ENCODE results near the gene TMEM158.
A peak's percentile ranks its signal among the peaks of the same experiment; 100 is the strongest.

Gene TMEM158

DNA sequence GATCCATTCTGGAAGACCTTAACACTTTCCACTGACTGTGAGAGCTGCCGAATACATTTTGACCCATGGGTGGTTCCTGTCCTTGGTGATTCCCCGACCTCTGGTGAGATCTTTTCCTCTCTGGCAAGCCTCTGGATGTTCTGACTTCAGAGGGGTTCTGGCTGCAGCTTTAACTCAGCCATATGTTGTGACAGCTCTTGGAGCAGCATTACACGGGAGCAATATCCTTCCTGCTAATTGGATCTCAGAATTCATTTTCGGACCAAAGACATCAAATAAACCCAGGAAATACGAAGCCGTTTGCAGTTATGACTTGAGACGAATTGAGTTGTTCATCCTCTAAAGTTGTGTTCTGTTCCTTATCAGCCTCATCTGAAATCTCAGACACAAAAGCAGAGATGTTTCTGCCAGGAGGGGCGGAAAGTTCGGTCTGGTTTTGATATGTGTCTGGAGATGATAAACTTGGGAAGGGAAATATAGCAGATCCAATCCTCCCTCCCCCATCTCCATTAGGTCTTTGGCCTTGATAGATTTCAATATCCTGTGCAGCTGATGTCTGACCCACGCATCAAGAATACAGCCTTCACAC is 10.0 kb downstream of the TMEM158 start:
- Histone ChIP-seq H2AK5ac (ENCODE audit: low read length) (no peak overlapping the region), H3K79me2 (ENCODE audit: control insufficient read depth, insufficient read depth, low read length, poor library complexity) (no peaks in the 10 kb centered on the region), H2BK12ac (ENCODE audit: low read length) (no peak overlapping the region), H4K8ac (ENCODE audit: low read depth, low read length) (no peak overlapping the region), H3K18ac (ENCODE audit: low read length) (no peak overlapping the region), H3K9ac (ENCODE audit: low read length) (no peak overlapping the region), H3K27me3 (ENCODE audit: insufficient read depth, low read length) (no peaks in the 10 kb centered on the region), H3K4me3 (ENCODE audit: low read depth, low read length) (no peak overlapping the region), H2AFZ (ENCODE audit: insufficient read depth, low read length, poor library complexity) (no peak overlapping the region), H3K36me3 (ENCODE audit: control insufficient read depth in 1 of 2, insufficient read depth in 2 of 2, low read length in 2 of 2) (no peaks in the 10 kb centered on the region), H3K27ac (ENCODE audit: low read depth, low read length) (no peak overlapping the region), H3K14ac (ENCODE audit: low read length) (no peak overlapping the region), H3K4ac (ENCODE audit: low read depth, low read length) (no peak overlapping the region), H2BK5ac (ENCODE audit: low read depth, low read length, poor library complexity) (no peak overlapping the region), H4K91ac (ENCODE audit: low read depth, low read length) (no peak overlapping the region), H3K23ac (ENCODE audit: low read length) (no peak overlapping the region), H3K79me1 (ENCODE audit: low read length) (no peaks in the 10 kb centered on the region), H3K4me1 (ENCODE audit: control insufficient read depth in 1 of 2, insufficient read depth in 2 of 2, low read length in 2 of 2) (peaks cover 18 to 24% of the 10 kb centered on the region in 2 experiments), H2BK120ac (ENCODE audit: insufficient read depth, low read length, poor library complexity) (no peak overlapping the region), H4K12ac (ENCODE audit: low read depth, low read length) (no peak overlapping the region), H3K4me2 (ENCODE audit: low read length) (no peak overlapping the region), H3K9me3 (ENCODE audit: insufficient read depth, low read depth, low read length) (no peaks in the 10 kb centered on the region)
- DNase-seq, result no peak
- no CpG with 5 or more reads among the region's 10 CpGs for WGBS (ENCODE audit: extremely low coverage, insufficient coverage, insufficient read length)

DNA sequence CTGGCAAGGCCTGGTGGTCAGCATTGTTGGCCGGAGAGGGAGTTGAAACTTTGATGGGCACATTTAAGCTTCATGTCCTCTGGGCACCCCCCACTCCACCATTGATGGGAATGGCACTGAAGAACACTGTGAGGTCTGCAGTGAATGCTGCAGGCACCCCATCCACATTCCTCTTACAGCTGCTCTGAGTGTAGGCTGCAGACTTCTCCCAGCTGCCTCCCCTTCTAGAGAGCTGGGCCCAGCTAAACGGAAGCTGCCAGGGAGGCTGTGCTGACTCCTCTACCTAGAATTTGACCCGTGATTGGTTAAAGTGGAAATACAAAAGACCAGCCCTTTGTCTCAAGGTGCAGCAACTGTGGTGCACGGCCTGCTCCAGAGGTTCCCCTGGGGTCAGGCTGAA is 10.6 kb downstream of the TMEM158 start:
- H3K27me3 ChIP-seq (ENCODE audit: insufficient read depth, low read length), result no peaks in the 10 kb centered on the region
- no peak overlapping the region for H3K14ac ChIP-seq (ENCODE audit: low read length)
- H2BK120ac ChIP-seq (ENCODE audit: insufficient read depth, low read length, poor library complexity), result no peak overlapping the region
- no peak overlapping the region for H3K4ac ChIP-seq (ENCODE audit: low read depth, low read length)
- no peaks in the 10 kb centered on the region for H3K9me3 ChIP-seq (ENCODE audit: insufficient read depth, low read depth, low read length)
- H3K27ac ChIP-seq (ENCODE audit: low read depth, low read length), result no peak overlapping the region
- H4K12ac ChIP-seq (ENCODE audit: low read depth, low read length), result no peak overlapping the region
- no CpG with 5 or more reads among the region's 4 CpGs for WGBS (ENCODE audit: extremely low coverage, insufficient coverage, insufficient read length)
- no peak overlapping the region for H3K9ac ChIP-seq (ENCODE audit: low read length)
- H3K36me3 ChIP-seq (ENCODE audit: control insufficient read depth in 1 of 2, insufficient read depth in 2 of 2, low read length in 2 of 2), result no peaks in the 10 kb centered on the region
- H3K79me1 ChIP-seq (ENCODE audit: low read length), result no peaks in the 10 kb centered on the region
- H2BK5ac ChIP-seq (ENCODE audit: low read depth, low read length, poor library complexity), result no peak overlapping the region
- no peak overlapping the region for H3K18ac ChIP-seq (ENCODE audit: low read length)
- no peak overlapping the region for H4K91ac ChIP-seq (ENCODE audit: low read depth, low read length)
- H4K8ac ChIP-seq (ENCODE audit: low read depth, low read length), result no peak overlapping the region
- DNase-seq, result no peak
- peaks cover 18 to 24% of the 10 kb centered on the region in 2 experiments for H3K4me1 ChIP-seq (ENCODE audit: control insufficient read depth in 1 of 2, insufficient read depth in 2 of 2, low read length in 2 of 2)
- H2BK12ac ChIP-seq (ENCODE audit: low read length), result no peak overlapping the region
- H3K4me3 ChIP-seq (ENCODE audit: low read depth, low read length), result no peak overlapping the region
- no peak overlapping the region for H3K23ac ChIP-seq (ENCODE audit: low read length)
- H3K79me2 ChIP-seq (ENCODE audit: control insufficient read depth, insufficient read depth, low read length, poor library complexity), result no peaks in the 10 kb centered on the region
- H2AFZ ChIP-seq (ENCODE audit: insufficient read depth, low read length, poor library complexity), result no peak overlapping the region
- H2AK5ac ChIP-seq (ENCODE audit: low read length), result no peak overlapping the region
- no peak overlapping the region for H3K4me2 ChIP-seq (ENCODE audit: low read length)

DNA sequence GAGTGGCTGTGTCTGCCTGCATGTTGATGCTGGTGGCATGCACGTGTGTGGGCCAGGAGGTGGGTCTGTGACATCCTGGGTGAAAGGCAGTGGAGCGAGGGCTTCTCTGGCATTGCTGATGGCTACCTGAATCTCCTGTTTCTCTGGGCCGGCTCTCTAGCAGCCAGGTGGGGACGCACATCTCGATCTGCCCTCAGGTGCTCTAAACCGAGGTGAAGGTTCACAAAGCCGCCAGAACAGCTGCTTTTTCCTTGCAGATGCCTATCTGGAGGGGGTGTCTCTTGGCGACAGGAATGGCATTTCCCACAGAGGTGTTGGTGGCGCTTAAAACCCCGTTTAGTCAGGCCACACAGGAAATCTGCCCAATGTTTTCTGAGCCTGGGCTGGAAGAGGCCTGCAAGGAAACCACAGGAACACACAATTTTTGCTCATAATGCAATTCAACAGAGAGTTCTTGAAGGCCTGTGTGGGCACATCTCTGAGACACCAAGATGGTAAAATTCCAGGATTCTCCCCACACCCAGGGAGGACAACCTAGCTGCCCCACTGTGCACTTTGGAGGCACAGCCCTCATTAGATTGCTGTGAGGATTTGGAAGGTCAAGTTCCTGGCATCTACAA is 11.9 kb downstream of the TMEM158 start:
- H3K79me1 ChIP-seq (ENCODE audit: low read length), result no peaks in the 10 kb centered on the region
- no peak overlapping the region for H3K9ac ChIP-seq (ENCODE audit: low read length)
- no peaks in the 10 kb centered on the region for H3K79me2 ChIP-seq (ENCODE audit: control insufficient read depth, insufficient read depth, low read length, poor library complexity)
- no peak overlapping the region for H2AK5ac ChIP-seq (ENCODE audit: low read length)
- peaks cover 18 to 28% of the 10 kb centered on the region in 2 experiments for H3K4me1 ChIP-seq (ENCODE audit: control insufficient read depth in 1 of 2, insufficient read depth in 2 of 2, low read length in 2 of 2)
- H3K4me2 ChIP-seq (ENCODE audit: low read length), result no peak overlapping the region
- no CpG with 5 or more reads among the region's 10 CpGs for WGBS (ENCODE audit: extremely low coverage, insufficient coverage, insufficient read length)
- H3K36me3 ChIP-seq (ENCODE audit: control insufficient read depth in 1 of 2, insufficient read depth in 2 of 2, low read length in 2 of 2), result no peaks in the 10 kb centered on the region
- no peak overlapping the region for H3K4me3 ChIP-seq (ENCODE audit: low read depth, low read length)
- no peak overlapping the region for H3K18ac ChIP-seq (ENCODE audit: low read length)
- H3K27me3 ChIP-seq (ENCODE audit: insufficient read depth, low read length), result no peaks in the 10 kb centered on the region
- H3K23ac ChIP-seq (ENCODE audit: low read length), result no peak overlapping the region
- H3K4ac ChIP-seq (ENCODE audit: low read depth, low read length), result no peak overlapping the region
- no peak overlapping the region for H2BK12ac ChIP-seq (ENCODE audit: low read length)
- H2AFZ ChIP-seq (ENCODE audit: insufficient read depth, low read length, poor library complexity), result no peak overlapping the region
- H3K14ac ChIP-seq (ENCODE audit: low read length), result no peak overlapping the region
- peak; percentile 41 to 62 for DNase-seq
- H3K9me3 ChIP-seq (ENCODE audit: insufficient read depth, low read depth, low read length), result no peaks in the 10 kb centered on the region
- H4K91ac ChIP-seq (ENCODE audit: low read depth, low read length), result no peak overlapping the region
- no peak overlapping the region for H4K12ac ChIP-seq (ENCODE audit: low read depth, low read length)
- H3K27ac ChIP-seq (ENCODE audit: low read depth, low read length), result no peak overlapping the region
- H4K8ac ChIP-seq (ENCODE audit: low read depth, low read length), result no peak overlapping the region
- no peak overlapping the region for H2BK120ac ChIP-seq (ENCODE audit: insufficient read depth, low read length, poor library complexity)
- H2BK5ac ChIP-seq (ENCODE audit: low read depth, low read length, poor library complexity), result no peak overlapping the region

DNA sequence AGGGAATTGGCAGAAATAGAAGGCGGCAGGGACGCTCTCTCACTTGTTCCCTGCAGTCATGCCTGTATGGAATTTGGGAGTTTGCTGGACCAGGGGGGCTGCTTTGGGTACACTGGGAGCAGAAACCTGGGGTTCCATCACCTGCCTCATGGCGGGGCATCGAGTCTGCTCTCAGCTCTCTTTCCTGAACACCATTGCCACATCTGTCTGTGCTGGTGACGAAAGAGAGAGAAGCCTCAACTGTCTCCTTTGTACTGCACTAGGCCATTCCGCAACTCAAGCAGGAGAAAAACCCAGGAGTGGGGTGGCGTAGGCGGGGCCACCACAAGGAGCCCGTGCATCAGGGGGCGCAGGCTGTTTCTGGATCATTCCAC is 14.0 kb downstream of the TMEM158 start:
- H3K9me3 ChIP-seq (ENCODE audit: insufficient read depth, low read depth, low read length), result no peaks in the 10 kb centered on the region

More for the DNA sequence above, 14.0 kb downstream of the TMEM158 start:
- Histone ChIP-seq H3K36me3 (ENCODE audit: control insufficient read depth in 1 of 2, insufficient read depth in 2 of 2, low read length in 2 of 2) (no peaks in the 10 kb centered on the region), H3K4me1 (ENCODE audit: control insufficient read depth in 1 of 2, insufficient read depth in 2 of 2, low read length in 2 of 2) (peaks cover 15 to 21% of the 10 kb centered on the region in 2 experiments), H2BK120ac (ENCODE audit: insufficient read depth, low read length, poor library complexity) (no peak overlapping the region), H3K9ac (ENCODE audit: low read length) (no peak overlapping the region), H2AK5ac (ENCODE audit: low read length) (no peak overlapping the region), H2BK12ac (ENCODE audit: low read length) (no peak overlapping the region), H3K27ac (ENCODE audit: low read depth, low read length) (no peak overlapping the region), H4K12ac (ENCODE audit: low read depth, low read length) (no peak overlapping the region), H4K91ac (ENCODE audit: low read depth, low read length) (no peak overlapping the region), H3K23ac (ENCODE audit: low read length) (no peak overlapping the region), H3K79me1 (ENCODE audit: low read length) (no peaks in the 10 kb centered on the region), H3K27me3 (ENCODE audit: insufficient read depth, low read length) (no peaks in the 10 kb centered on the region), H3K79me2 (ENCODE audit: control insufficient read depth, insufficient read depth, low read length, poor library complexity) (no peaks in the 10 kb centered on the region), H2BK5ac (ENCODE audit: low read depth, low read length, poor library complexity) (no peak overlapping the region), H3K14ac (ENCODE audit: low read length) (no peak overlapping the region), H3K4ac (ENCODE audit: low read depth, low read length) (no peak overlapping the region), H3K4me3 (ENCODE audit: low read depth, low read length) (no peak overlapping the region), H3K4me2 (ENCODE audit: low read length) (no peak overlapping the region), H3K18ac (ENCODE audit: low read length) (no peak overlapping the region), H2AFZ (ENCODE audit: insufficient read depth, low read length, poor library complexity) (no peak overlapping the region), H4K8ac (ENCODE audit: low read depth, low read length) (no peak overlapping the region)
- DNase-seq, result no peak
- WGBS (ENCODE audit: extremely low coverage, insufficient coverage, insufficient read length), result no CpG with 5 or more reads among the region's 10 CpGs

Data from trophoblast cell (in vitro differentiated cells and primary cell).